GM13976 (cell line): ENCODE measurements around the gene RIBC2.
A peak's percentile ranks its signal among the peaks of the same experiment; 100 is the strongest.

Source experiments
- DNase-seq: peaks from one replicate; pipeline ENCODE4 v3.0.0; 2012; ENCODE audit warnings: low spot score
- in situ Hi-C: fragments of 300-500 bp; cut with MboI; formaldehyde crosslinking; loops from one replicate; pipeline ENCODE4 v1.12.0; 2022; ENCODE audit warnings: low sequenced_read_pairs, mixed read lengths, inconsistent platforms; ENCODE audit not compliant: unreplicated experiment
- TF ChIP-seq, protein P1 (sequence below): IDR thresholded peaks from 2 replicates; pipeline ENCODE4 v1.5.1; 2012; ENCODE audit warnings: borderline replicate concordance, mild to moderate bottlenecking; ENCODE audit not compliant: insufficient read depth; ENCODE audit errors: extremely low read depth, missing control alignments, control extremely low read depth

The RIBC2 gene

DNA sequence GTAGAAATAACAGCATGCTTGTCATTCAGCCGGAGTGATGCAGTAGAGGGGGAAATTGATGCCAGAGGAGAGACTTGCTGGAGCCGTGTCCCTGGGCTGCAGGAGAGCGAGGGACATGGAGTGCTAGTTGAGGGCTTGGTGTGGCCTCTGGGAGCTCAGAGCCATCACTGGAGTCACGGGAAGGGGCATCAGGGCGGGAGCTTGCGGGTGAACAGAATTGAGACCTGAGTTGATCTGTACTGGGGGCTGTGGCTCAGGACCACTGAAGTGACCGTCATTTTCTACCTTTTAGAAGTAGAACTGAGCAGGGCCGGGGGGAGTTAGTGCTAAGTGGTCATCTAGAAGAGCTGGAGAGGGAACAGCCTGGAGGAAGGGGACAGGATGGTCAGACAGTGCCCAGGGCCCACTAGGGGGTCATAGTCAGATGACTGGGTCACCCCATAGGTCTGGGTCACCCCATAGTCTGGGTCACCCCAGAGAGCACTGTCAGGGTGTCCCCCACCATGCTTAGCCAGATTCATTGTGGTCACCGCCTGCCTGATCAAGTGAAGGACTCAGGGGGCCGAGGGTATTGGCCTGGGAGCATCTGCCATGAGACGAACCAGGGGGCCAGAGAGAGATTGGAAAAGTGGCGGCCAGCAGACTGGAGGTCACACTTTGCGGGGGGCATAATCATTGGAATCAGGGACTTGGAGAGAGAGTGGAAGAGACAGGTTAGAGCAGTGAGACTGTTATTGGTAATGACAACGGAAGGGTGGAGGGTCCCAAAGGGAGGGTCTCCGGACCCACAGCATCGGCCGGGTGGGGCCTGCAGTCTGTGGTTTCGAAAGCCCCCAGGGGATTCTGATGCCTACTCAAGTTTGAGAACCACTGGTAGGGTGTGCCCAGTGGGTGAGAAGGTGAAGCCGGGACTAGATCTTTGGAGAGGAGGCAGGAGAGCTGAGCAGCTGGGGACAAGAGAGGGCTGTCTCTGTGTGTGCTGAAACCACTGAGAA is 15.2 kb downstream of the RIBC2 start:
- TF ChIP-seq, protein P1, sequence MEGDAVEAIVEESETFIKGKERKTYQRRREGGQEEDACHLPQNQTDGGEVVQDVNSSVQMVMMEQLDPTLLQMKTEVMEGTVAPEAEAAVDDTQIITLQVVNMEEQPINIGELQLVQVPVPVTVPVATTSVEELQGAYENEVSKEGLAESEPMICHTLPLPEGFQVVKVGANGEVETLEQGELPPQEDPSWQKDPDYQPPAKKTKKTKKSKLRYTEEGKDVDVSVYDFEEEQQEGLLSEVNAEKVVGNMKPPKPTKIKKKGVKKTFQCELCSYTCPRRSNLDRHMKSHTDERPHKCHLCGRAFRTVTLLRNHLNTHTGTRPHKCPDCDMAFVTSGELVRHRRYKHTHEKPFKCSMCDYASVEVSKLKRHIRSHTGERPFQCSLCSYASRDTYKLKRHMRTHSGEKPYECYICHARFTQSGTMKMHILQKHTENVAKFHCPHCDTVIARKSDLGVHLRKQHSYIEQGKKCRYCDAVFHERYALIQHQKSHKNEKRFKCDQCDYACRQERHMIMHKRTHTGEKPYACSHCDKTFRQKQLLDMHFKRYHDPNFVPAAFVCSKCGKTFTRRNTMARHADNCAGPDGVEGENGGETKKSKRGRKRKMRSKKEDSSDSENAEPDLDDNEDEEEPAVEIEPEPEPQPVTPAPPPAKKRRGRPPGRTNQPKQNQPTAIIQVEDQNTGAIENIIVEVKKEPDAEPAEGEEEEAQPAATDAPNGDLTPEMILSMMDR = no peak
- in situ Hi-C loops = no loop called here
- no peak for DNase-seq

DNA sequence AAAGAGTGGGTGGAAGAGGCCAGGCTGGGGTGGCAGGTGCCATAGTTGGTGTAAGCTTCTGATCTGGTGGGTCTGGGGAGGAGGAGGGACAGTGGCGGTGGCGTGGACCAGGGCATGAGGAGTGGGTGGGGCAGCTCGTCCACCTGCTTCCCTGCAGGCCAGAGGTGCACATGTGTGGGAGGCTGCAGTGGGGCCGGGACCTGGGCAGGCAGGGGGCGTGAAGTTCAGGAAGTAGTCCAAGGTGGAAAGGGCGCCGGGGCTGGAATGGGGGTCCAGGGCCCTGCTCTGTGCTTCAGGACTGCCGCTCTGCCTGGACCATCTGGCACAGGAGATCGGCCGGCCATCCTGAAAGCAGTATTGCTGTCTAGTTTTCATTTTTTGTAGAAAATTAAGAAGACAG is 15.9 kb downstream of the RIBC2 start:
- in situ Hi-C loops = no loop called here
- TF ChIP-seq, protein P1 = no peak
- DNase-seq = no peak

DNA sequence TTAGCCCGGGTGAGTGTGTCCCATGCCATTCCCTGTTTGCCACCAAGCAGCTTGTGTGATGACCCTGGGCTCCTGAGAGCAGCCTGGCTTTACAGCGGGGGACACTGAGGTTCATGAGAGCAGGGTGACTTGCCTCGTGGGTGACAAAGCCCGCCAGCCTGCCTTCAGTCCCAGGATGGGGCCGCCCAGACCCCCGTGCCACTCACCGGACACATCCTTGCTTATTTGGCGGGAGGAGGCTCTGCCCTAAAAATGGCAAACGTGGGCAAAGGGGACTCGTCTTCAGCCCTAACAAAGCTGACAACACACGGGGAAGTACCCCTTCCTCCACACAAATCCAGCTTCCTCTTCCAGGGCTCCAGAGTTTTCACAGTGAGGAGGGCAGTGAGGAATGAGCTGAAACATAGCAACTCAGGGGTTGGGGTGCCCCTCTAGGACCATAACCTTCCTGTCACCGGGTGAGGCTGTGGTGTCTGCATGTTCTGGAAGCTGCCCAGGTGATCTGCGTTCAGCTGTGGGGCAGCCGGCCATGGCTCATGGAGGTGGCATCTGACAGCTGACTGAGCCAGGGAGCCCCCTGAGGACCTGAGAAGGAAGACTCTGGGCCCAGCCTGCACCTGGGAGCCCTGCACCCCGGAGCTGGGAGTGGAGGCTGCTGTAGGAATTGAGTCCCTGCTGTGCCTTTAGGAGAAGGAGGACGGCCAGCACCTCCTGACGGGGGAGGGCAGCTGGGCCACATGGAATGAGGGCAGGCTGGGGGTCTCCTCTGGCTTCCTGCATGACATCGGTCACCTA is 16.7 kb downstream of the RIBC2 start:
- no peak for DNase-seq
- in situ Hi-C loops = loop anchor here (5.0 kb wide), 1 partner anchor 163 kb away; no protein-coding TSS in a partner anchor
- TF ChIP-seq, protein P1 = no peak

DNA sequence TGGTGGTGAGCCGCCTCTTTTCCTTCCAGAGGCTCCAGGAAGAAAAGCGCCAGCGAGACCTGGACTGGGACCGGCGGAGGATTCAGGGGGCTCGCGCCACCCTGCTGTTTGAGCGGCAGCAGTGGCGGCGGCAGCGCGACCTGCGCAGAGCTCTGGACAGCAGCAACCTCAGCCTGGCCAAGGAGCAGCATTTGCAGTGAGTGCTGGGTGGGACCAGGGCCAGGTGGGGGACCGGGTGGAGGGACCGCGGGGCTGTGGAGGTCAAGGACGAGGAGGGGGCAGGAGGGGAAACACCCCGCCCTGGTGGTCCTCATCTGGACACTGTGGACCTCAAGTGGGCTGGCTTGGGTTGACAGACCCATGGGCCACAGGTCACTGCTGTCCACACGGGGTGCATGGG is 17.4 kb downstream of the RIBC2 start:
- in situ Hi-C loops = loop anchor here (5.0 kb wide), 1 partner anchor 164 kb away; no protein-coding TSS in a partner anchor
- no peak for DNase-seq
- TF ChIP-seq, protein P1 = no peak

DNA sequence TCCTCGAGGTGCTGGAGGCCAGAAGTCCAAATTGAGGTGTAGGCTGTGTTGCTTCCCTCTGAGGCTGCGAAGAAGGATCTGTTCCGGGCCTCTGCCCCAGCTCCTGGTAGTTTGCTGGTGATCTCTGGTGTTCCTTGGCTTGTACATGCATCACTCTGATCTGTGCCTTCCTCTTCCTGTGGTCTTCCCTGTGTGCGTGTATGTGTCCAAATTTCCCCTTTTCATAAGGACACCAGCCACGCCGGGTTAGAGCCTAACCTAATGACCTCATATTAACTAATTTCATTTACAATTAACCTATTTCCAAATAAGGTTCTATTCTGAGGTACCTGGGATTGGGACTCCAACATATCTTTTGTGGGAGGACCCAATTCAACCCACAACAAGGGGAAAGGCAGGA is 21.5 kb downstream of the RIBC2 start:
- no peak for DNase-seq
- in situ Hi-C loops = loop anchor here (5.0 kb wide), 1 partner anchor 168 kb away; no protein-coding TSS in a partner anchor
- TF ChIP-seq, protein P1 = no peak

DNA sequence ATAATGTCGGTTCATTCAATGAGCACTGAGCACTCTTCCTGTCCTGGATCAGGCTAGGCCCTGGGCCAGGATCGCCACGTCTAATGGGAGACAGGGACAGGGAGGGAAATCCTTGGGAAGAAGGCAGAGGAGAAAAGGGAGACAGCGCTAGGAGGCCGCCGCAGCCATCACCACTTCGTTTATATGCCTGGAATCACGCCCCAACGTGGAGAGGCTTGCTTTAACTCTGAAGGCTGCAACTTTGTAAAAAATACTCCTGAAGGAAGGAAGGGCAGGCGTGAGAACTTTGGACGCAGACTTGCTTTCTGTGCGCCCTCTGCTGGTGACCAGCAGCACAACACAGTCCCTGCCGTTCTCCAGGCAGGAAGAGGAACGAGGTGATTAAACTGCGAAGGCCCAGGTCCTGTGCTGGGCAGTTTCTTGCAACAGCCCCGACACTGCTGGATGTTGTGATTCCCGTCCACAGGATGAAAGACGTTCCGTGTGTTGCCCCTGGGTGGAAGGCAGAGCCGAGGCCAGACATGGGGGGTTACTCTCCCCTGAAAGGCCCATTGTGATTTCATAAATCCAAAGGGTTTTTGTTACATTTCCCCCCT is 22.1 kb downstream of the RIBC2 start:
- TF ChIP-seq, protein P1 = peak; percentile 97
- in situ Hi-C loops = no loop called here
- DNase-seq = peak; percentile 88
